GM04504 (cell line): Measurements from ENCODE around the gene PLXNA4.

ENCODE experiments used
- DNase-seq: peaks from one replicate; pipeline ENCODE4 v3.0.0-alpha.2; 2012; ENCODE audit warnings: low read depth

Gene PLXNA4

GRCh38 chr7:132109769-132110168 is 466.5 kb downstream of the PLXNA4 start:
- no peak for DNase-seq

- DNase-seq: no peak
Measured at GRCh38 chr7:132108563-132108962, 467.7 kb downstream of the PLXNA4 start.

- no peak for DNase-seq
Measured at GRCh38 chr7:132106491-132106890, 469.8 kb downstream of the PLXNA4 start.

- no peak for DNase-seq
Measured at GRCh38 chr7:132105096-132105495, 471.2 kb downstream of the PLXNA4 start.

GRCh38 chr7:132103718-132104117 is 472.6 kb downstream of the PLXNA4 start:
- DNase-seq: no peak

GRCh38 chr7:132102942-132103341 is 473.3 kb downstream of the PLXNA4 start:
- no peak for DNase-seq

- DNase-seq: no peak
Measured at GRCh38 chr7:132102391-132102790, 473.9 kb downstream of the PLXNA4 start.

GRCh38 chr7:132100981-132101380 is 475.3 kb downstream of the PLXNA4 start:
- DNase-seq: no peak

GRCh38 chr7:132100483-132100882 is 475.8 kb downstream of the PLXNA4 start:
- DNase-seq: no peak

- no peak for DNase-seq
Measured at GRCh38 chr7:132099163-132099562, 477.1 kb downstream of the PLXNA4 start.

- no peak for DNase-seq
Measured at GRCh38 chr7:132098327-132098726, 477.9 kb downstream of the PLXNA4 start.

GRCh38 chr7:132097550-132098134 is 478.6 kb downstream of the PLXNA4 start:
- no peak for DNase-seq

GRCh38 chr7:132095111-132095765 is 481.0 kb downstream of the PLXNA4 start:
- no peak for DNase-seq

- no peak for DNase-seq
Measured at GRCh38 chr7:132092106-132092505, 484.2 kb downstream of the PLXNA4 start.

- DNase-seq: no peak
Measured at GRCh38 chr7:132091706-132092105, 484.6 kb downstream of the PLXNA4 start.

GRCh38 chr7:132090444-132090843 is 485.8 kb downstream of the PLXNA4 start:
- no peak for DNase-seq

- DNase-seq: no peak
Measured at GRCh38 chr7:132089356-132089755, 486.9 kb downstream of the PLXNA4 start.

GRCh38 chr7:132087421-132087820 is 488.8 kb downstream of the PLXNA4 start:
- DNase-seq: no peak

GRCh38 chr7:132084776-132085388 is 491.4 kb downstream of the PLXNA4 start:
- no peak for DNase-seq

GRCh38 chr7:132083537-132084123 is 492.6 kb downstream of the PLXNA4 start:
- DNase-seq: no peak

- DNase-seq: no peak
Measured at GRCh38 chr7:132083126-132083525, 493.1 kb downstream of the PLXNA4 start.

- DNase-seq: no peak
Measured at GRCh38 chr7:132082394-132082793, 493.9 kb downstream of the PLXNA4 start.

- no peak for DNase-seq
Measured at GRCh38 chr7:132081686-132082085, 494.6 kb downstream of the PLXNA4 start.
